ENCODE measurements around the gene GJC3.
"Not testable (repeated sequence)": the region's sequence is repeated elsewhere in the genome, so short reads cannot be mapped to it uniquely, and the experiment has no call there.

The GJC3 gene

GRCh38 chr7:99929730-99930053 lies 272 bp upstream of the GJC3 start:
- no peak for DNase-seq (ENCODE audit: low spot score)

- DNase-seq (ENCODE audit: low spot score): no peak
Measured at GRCh38 chr7:99928188-99928587, 1.2 kb downstream of the GJC3 start.

- DNase-seq (ENCODE audit: low spot score): no peak
Measured at GRCh38 chr7:99927536-99927935, 1.9 kb downstream of the GJC3 start.

GRCh38 chr7:99926321-99926720 lies 3.1 kb downstream of the GJC3 start:
- DNase-seq (ENCODE audit: low spot score): no peak

GRCh38 chr7:99923200-99923599 lies 6.2 kb downstream of the GJC3 start:
- DNase-seq (ENCODE audit: low spot score): no peak

GRCh38 chr7:99920149-99920548 lies 9.3 kb downstream of the GJC3 start:
- DNase-seq (ENCODE audit: low spot score): no peak

- DNase-seq (ENCODE audit: low spot score): no peak
Measured at GRCh38 chr7:99919814-99920112, 9.7 kb downstream of the GJC3 start.

GRCh38 chr7:99918959-99919813 lies 10.2 kb downstream of the GJC3 start, which contains the start of gene TRIM4:
TSS of gene TRIM4 (minus strand) at chr7:99919530. CDS start at chr7:99919401, 129 bp downstream.
- peak; percentile 93 for DNase-seq (ENCODE audit: low spot score)

GRCh38 chr7:99910976-99911375 lies 18.4 kb downstream of the GJC3 start:
- no peak for DNase-seq (ENCODE audit: low spot score)

- DNase-seq (ENCODE audit: low spot score): no peak
Measured at GRCh38 chr7:99901581-99901980, 27.8 kb downstream of the GJC3 start.

- no peak for DNase-seq (ENCODE audit: low spot score)
Measured at GRCh38 chr7:99899830-99900519, 29.4 kb downstream of the GJC3 start.

GRCh38 chr7:99898836-99899235 lies 30.6 kb downstream of the GJC3 start:
- DNase-seq (ENCODE audit: low spot score): no peak

GRCh38 chr7:99898023-99898357 lies 31.4 kb downstream of the GJC3 start:
- no peak for DNase-seq (ENCODE audit: low spot score)

- no peak for DNase-seq (ENCODE audit: low spot score)
Measured at GRCh38 chr7:99897322-99898022, 31.9 kb downstream of the GJC3 start.

GRCh38 chr7:99894738-99895137 lies 34.7 kb downstream of the GJC3 start:
- DNase-seq (ENCODE audit: low spot score): no peak

- no peak for DNase-seq (ENCODE audit: low spot score)
Measured at GRCh38 chr7:99893280-99893679, 36.1 kb downstream of the GJC3 start.

- not testable (repeated sequence) for DNase-seq (ENCODE audit: low spot score)
Measured at GRCh38 chr7:99890348-99890747, 39.1 kb downstream of the GJC3 start.

GRCh38 chr7:99888366-99888765 lies 41.1 kb downstream of the GJC3 start:
- not testable (repeated sequence) for DNase-seq (ENCODE audit: low spot score)

GRCh38 chr7:99881370-99881769 lies 48.0 kb downstream of the GJC3 start:
- DNase-seq (ENCODE audit: low spot score): no peak

- no peak for DNase-seq (ENCODE audit: low spot score)
Measured at GRCh38 chr7:99876933-99877332, 52.5 kb downstream of the GJC3 start, which contains the start of gene OR2AE1. TSS of gene OR2AE1 (minus strand) at chr7:99877033. CDS start at chr7:99877033, 0 bp downstream.

GRCh38 chr7:99876491-99876890 lies 52.9 kb downstream of the GJC3 start:
- no peak for DNase-seq (ENCODE audit: low spot score)
